Esophagus muscularis mucosa (tissue), 3 donors: Measurements from ENCODE around the gene PIP5K1B.

Source experiments
- CTCF ChIP-seq, 3 experiments: fragments of 200-600 bp in 2 of 3; fragments of 450-650 bp in 1 of 3; sonication (generic) in 2 of 3; IDR thresholded peaks; one replicate each; pipeline ENCODE4 v1.5.1; 2017 to 2019; ENCODE audit warnings: antibody characterized with exemption in 3 of 3, mild to moderate bottlenecking in 2 of 3, moderate library complexity in 1 of 3
- EP300 ChIP-seq: sonication (generic); formaldehyde crosslinking; IDR thresholded peaks from one replicate; pipeline ENCODE4 v1.6.1; 2017; ENCODE audit warnings: antibody characterized with exemption

GRCh38 chr9:68912561-68912960, 207.5 kb downstream of the PIP5K1B start:
- TF ChIP-seq EP300, result no peak
- TF ChIP-seq CTCF (IDR thresholded peaks at IDR 0.05), result no peak
